A673 (cell line): ENCODE data around the gene ARPP19.

Source experiments
- CTCF ChIP-seq: fragments of 300-800, 200-600 bp; sonication (generic); conservative IDR thresholded peaks from 2 replicates; pipeline ENCODE4 v1.5.1; 2017; ENCODE audit warnings: low read depth, mild to moderate bottlenecking, antibody characterized with exemption, low read length, moderate library complexity, mixed read lengths
- EZH2 ChIP-seq: fragments of 200-600 bp; sonication (generic); IDR thresholded peaks from 2 replicates; pipeline ENCODE4 v1.6.1; 2017; ENCODE audit warnings: borderline replicate concordance, low read depth, mild to moderate bottlenecking, mixed read lengths, antibody characterized with exemption, low read length; ENCODE audit not compliant: poor library complexity, severe bottlenecking

GRCh38 chr15:52556524-52557273 lies 12.1 kb downstream of the ARPP19 start:
- TF ChIP-seq EZH2 = no peak
- TF ChIP-seq CTCF = no peak
